Stimulated activated CD4-positive, alpha-beta T cell treated with anti-CD3 and anti-CD28 coated beads, Interleukin-2, amount 100 ng/mL, for 4 hours (primary cell): Measurements from ENCODE around the gene PTPRG.

ENCODE experiments used
- DNase-seq: peaks from one replicate; pipeline ENCODE4 v3.0.0-alpha.2; 2020; ENCODE audit warnings: low read depth

Gene PTPRG

DNA sequence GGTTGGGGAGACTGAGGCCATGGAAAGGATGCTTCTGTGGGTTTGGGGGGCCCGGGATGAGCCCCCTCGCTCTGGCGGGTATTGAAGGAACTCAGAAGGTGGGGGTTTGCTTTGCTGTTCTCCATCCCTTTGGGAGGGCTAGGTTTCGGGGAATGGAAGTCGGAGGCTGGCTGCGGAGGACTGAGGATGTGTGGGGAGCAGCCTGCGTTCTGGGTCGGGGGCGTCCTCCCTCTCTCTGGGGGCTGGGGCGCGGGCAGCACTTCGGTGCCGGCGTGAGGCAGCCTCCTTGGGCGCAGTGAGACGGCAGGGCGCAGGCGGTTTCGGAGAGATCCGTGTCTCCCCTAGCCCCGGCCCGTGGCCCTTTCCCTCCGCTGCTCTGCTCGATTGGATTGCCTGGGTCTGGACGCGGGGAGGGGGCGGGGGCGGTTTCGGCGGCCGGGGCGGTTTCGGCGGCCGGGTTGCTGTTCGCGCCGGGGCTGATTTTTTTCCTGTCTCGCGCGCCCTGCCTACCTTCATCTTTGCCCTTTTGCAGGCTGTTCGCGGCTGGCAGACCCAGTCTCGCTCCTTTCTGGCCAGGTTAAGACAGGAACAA is 1.4 kb downstream of the PTPRG start:
- DNase-seq = no peak

DNA sequence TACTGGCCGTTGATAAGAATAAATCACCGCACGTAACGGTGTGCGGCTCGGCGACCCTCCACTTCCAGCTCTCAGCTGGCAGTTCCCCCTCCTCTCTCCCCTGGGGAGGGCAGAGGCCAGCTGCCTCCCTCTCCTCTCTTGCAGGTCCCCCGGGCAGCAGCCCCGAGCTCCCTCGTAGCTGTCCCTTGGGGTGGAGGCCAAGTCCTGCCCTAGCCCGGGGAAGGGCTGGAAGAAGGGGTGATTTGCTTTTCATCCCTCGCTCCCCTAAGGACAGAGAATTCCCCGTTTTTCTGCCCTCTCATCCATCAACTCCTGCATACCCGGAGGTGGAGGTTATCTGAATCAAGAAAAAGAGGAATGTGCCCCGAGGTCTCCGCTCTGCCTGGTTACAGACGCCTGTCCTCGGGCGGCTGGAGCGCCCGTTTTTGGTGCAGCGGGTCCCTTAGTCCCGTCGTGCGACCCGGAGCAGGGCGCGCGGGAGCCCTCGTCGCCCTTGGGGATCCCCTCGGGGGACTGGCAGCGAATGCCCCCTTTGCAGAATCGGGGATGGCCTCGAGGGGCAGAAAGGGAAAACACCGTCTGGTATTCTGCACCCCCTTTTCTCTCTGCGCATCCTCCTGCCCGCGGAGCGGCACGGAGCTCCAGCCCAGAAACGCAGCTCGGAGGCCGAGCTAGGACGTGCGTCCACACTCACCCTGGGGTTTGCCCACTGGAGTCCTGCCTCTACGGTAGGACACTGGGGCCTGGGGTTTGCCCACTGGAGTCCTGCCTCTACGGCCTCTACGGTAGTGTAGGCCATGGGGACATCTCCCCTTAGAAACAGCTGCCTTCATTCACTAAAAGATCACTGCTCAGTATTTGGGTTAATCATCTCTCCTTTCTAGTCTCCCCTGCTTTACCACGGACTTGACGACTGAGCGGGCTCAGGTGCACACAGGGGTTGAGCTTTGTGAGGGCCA is 2.2 kb downstream of the PTPRG start:
- DNase-seq = no peak

DNA sequence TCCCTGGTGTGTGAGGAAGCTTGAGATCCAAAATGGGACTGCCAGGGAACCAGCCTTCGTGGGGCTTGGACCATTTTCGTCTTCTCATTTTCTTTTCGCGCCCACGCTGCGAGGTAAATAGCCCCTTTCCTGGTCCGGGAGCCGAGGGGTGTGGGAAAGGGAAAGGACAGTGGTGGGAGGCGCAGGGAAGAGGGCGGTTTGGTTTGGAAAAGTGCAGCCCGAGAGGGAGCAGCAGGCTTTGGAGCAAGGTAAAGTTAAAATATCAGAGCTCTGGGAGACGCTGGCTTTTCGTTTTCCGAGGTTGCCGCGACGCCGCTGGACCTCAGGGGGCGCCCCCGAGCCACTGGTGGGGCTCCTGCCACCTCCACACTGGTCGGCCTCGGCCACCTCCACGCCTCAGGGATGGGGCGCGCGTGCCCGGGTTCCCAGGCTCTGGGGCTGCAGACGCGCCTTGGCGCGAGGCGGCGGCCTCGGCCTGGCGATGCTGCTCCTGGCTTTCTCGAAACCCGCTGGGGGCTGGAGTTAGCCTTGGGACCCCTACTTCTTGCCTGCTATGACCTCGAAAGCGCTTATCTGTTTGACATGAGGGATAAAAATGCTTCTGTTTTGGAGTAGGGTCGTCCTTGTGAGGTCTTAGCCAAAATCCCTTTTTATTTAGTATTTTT is 3.2 kb downstream of the PTPRG start:
- no peak for DNase-seq

DNA sequence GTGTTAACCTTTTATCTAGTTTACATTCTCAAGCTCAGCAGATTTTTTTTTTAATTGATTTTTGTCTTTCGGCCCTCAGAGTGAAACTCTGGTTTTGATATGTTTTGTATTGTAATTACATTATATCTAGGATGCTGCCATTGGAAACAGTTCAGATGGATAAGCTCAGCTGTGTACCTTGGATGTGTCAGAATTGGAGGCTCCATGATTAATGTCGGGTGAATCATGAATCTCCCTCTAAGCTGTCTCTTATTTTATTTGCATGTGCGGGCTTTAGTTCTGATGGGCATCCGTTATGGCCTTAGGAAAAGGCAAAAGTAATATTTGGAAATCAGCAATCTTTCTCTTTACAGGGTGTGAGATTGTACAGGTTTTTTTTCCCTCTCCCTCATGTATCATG is 4.2 kb downstream of the PTPRG start:
- DNase-seq = no peak

DNA sequence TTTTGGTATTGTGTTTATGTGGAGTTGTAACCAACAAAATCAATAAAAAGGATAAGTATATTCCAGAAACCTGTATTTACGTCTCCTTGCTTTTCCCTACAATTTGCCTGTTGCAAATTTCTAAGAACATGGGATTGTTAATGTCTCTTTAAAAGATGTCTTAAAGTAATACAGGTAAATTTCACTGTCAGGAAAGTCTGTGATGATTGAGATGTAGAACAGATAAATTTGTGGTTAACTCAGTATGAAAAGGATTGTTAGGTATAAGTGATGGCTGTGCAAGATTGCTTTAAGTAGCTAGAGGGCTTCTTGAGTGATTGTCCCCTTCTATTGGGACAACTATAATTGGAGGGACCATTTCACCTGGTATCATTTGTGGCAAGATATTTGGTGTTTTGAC is 6.8 kb downstream of the PTPRG start:
- no peak for DNase-seq

DNA sequence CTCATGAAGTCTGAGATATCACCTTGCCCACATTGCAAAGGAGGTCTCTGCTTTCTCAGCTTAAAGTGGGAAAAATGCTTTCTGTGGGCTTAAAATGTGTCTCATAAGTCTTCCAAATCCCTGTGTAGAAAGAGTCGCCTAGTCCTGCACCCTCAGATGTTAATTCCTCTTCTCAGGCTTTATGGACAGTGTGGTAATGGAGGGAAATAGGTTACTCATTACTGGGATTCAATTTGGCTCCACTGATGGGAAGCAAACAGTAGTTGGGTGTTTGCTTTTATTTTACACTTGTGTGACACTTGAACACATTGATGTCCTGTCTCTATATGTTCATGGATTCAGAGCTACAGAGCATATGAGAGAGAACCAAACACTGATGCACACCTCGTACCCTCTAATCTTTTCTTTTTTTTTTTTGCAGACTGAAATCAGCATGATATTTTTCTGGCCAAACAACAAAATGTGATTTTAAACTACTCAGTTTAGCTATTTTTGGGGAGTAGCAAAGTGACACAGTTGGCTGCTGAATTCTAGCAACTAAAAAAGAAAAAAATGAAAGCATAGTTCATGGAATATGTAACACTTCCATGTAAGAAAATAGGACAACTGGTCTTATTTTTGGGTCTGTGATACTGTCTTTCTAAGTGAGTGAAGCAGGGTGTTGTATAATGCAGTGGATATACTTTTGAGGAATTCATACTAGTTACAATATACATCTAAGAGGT is 8.6 kb downstream of the PTPRG start:
- DNase-seq = no peak

DNA sequence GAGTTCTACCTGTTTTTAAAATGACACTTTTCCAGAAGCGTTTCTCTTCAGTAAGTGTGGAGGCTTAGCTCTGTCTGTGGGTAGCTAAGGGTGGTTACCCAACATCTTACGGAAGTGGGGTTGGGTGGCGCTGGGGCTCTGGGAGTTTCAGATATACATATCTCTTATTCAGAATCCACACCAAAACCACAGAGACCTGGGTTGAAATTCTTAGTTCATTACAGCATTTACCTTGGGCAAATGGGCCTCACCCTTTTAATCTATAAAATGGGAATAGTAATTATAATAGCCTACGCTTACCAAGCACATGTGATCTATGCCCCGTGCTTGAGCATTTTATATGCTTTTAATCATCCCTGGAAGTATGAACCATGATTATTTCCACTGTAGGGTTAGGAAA is 9.4 kb downstream of the PTPRG start:
- no peak for DNase-seq

DNA sequence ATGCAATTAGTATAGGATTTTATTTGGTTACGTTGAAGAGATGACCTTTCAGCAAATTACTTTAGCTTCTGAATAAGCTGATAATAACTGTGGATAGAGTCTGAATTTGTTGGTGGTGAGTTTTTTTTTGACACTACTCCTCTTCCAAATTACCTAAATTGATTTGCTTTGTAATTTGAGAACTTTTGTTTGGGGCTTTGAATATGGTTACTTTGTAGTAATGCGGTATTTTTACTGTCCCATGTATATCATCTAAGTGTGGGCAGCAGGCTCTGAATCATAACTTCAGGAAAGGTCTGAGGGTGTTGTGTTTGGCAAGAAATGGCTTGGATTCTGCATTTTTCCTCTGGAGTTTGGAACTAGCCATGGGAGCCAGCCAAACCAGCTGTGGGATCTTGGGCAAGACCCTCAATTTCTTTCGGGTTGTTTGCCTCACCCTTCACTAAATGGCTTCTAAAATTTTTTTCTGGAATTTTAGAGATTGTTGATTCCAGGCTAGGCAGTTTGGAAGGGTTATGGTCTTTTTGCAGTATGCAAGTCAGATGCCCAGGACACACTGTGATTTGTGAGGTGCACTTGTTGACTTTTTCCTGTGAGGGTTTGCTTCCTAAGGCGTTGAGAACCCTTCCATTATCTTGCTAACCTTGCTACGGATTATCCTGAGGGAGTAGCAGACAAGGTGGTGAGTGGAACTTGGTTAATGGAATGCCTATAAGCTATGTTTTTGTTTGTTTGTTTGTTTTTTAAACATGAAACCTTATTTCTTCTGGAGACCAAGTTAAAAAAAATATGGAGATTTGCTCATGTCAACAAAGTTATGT is 10.4 kb downstream of the PTPRG start:
- DNase-seq = no peak

DNA sequence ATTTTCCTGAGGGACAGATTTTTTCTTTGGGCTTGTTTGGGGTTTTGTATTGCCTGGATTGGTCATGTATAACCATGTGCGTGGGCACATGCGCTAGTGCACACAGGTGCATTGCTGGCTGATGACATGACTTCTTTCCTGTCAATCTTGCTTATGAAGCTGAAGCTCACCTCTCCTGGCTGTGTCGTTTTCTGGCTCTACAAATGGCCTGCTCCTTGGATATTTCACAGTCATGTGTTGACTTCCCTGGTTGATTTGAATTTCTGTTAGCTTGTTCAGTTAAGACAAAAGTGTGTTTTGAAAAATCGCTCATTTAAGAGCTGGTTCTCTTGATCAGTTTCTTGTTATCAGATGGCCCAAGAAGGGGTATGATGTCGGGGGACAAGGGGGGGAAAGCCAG is 11.5 kb downstream of the PTPRG start:
- no peak for DNase-seq

DNA sequence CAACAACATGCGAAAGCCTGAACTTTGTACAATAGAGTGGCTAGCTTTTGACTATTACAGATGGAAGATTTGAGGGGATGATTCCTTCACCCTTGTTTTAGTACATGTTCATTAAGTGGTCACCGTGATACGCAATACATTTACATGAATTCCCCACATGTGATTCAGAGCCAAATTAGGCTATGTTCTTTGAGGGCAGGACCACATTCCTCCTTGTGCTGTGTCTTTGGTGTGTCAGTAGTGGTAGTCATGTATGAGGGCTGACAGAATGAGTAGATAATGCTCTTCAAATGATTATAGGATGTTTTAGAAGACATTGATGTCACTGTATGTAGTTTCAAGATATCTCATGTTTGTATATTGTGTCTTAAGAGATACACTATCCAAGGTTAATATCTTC is 12.1 kb downstream of the PTPRG start:
- DNase-seq = no peak

DNA sequence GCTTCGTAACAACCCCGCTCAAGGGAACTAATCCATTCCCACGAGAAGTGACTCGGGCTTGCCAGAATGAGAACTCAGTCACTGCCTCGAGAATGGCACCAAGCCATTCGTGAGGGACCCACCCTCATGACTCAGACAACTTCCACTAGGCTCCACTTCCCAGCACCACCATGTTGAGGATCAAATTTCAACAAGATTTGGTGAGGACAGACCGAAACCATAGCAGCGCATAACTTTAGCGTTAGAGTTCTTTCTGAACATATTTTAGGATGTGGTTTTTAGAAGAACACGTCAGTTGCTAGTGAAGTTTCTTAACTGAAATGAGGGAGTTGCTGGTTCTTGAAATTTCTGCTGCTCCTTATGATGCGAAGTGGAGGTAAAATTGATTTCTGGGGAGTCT is 13.5 kb downstream of the PTPRG start:
- DNase-seq = no peak

DNA sequence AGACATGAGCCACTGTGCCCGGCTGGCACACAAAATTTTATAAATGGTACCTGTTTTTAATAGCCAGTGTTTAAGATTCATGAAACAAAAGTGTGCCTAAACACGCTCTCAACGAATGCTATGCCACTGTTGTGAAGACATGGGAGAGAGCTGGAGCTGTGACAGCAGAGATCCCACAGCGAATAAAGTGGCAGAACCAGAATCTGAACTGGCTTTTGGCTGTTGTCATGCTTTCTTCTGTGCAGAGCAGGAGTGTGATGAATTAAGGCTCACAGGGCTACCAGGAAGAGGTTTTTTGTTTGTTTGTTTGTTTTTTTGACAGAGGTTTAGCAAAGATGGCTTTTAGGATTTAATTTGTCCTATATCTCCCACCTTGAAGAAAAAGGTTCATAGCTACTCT is 14.5 kb downstream of the PTPRG start:
- no peak for DNase-seq

DNA sequence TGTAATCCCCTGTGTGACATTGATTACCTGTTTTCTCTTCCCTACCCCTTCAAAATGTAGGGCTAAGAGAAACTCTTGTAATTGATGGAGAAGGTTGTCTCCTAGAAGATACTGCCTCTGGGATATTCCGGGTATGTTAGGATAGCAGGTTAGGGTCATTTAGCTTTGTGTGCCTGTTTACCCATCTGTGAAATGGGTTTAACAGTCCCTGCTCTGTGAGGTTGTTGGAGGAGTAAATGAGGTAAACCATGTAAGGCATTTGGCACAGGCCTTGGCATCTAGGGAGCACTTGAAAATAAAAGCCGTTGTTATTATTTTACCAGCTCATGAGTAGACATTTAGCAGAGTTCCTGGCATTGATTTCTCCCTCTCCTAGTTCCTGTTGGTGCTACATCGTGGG is 16.4 kb downstream of the PTPRG start:
- DNase-seq = no peak

DNA sequence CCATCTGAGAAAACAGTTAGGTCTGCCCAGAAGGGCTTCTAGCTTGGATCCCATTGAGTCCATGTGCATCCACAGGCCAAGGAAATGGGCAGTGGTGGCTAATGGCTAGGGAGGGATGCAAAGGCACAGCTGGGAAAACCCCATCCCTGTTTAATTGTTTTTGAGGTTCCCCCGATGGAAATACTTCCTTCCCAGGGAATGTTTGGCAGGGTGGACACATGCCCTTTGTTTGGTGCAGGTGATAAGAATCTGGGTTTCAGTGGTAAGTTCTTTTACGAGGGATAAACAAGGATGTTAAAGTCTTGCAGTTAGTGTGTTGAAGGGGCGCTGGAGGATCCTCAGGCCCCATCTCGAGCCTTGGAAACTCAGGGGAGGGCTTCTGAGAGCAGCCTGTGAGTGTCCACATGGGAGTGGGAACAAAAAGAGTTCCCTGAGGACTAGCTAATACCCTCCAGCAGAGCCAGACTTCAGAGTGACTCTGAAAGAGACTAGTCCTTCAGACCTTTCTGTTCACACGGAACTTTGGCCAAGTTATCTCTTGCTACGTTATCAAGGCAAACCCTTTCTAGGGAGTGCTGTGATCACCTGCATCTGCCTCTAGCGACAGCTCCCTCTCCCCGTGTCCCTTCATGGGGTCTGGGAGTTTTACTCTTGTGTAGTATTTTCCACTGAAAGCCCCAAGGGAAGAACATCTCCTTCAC is 17.4 kb downstream of the PTPRG start:
- no peak for DNase-seq

DNA sequence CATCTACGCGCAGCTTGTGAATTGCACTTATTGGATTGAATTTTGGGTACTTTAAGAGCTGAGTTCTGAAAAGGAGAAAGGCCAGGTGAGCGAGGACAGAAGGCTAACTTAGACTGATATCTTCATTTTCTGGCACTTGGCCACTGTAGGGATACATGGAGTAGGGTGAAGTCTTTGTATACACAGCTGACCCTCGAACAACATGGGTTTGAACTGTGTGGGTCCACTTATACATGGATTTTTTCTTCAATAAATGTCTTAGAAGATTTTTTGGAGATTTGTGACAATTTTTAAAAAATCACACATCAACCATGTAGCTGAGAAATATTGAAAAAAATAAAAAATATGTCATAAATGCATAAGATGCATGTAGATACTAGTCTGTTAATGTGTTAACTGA is 18.3 kb downstream of the PTPRG start:
- no peak for DNase-seq

DNA sequence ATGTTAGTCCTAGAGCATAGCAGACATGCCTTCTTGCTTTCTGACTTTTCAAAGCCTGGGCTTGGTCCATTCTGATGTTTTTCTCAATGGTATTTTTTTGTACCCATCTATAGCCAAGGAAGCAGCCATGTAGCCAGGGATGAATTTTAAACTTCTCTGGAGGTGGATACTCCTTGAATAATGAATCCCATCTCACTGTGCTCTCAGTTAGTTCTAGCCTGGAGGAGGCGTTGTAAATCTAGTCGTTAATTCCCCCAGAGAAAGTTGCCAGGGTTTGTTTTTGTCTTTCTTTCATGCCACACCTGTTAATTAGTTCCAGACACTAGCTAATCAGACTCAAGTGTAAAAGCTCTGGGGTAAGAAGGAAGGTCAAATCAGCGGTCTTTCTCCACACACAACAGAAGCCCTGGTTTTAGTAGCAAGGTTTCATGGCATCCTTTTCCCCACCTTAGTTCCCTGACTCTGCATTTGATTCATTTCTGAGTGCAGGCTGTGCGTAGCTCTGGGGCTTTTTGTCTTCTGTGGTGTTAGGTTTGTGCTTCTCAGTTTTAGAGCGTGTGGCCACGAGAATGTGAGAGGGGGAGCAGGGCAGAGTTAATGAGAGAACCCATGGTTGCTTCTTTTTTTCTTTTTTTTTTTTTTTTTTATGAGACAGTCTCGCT is 19.7 kb downstream of the PTPRG start:
- DNase-seq = no peak

DNA sequence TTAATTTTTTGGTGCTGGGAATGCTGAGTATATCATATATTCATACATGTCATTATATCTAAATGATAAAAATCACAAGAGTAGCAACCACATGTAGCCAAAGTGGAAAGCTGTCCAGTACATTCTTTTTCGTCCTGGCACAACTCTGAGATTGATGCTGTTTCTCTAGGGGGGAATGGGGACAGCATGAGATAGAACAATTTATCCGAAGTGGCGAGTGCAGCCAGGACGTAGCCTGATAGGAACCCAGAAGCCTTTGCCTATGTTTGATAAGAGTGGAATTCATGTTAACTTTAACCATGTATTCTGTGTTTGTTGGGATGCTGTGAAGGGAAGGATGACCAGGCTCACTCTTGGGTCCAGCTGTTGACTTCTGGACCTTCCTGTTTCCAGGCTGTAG is 20.9 kb downstream of the PTPRG start:
- DNase-seq = no peak

DNA sequence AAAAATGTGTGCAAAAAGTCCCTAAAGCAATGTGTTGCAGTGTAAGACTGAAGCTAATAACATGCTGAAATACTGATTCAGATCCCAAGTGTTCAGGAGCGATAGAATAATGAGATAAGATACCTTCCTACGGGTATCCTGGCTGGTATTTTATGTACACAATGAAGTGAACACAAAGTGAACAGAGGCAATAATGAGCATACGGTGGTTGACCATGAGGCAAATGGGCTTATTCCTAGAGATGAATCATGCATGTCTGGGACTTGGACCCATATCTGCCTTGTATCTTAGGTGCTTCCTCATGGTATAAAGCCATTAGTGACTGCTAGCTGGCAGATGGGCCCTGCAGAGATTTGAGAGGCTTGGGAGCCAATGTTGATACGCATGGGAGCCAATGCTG is 21.5 kb downstream of the PTPRG start:
- no peak for DNase-seq

DNA sequence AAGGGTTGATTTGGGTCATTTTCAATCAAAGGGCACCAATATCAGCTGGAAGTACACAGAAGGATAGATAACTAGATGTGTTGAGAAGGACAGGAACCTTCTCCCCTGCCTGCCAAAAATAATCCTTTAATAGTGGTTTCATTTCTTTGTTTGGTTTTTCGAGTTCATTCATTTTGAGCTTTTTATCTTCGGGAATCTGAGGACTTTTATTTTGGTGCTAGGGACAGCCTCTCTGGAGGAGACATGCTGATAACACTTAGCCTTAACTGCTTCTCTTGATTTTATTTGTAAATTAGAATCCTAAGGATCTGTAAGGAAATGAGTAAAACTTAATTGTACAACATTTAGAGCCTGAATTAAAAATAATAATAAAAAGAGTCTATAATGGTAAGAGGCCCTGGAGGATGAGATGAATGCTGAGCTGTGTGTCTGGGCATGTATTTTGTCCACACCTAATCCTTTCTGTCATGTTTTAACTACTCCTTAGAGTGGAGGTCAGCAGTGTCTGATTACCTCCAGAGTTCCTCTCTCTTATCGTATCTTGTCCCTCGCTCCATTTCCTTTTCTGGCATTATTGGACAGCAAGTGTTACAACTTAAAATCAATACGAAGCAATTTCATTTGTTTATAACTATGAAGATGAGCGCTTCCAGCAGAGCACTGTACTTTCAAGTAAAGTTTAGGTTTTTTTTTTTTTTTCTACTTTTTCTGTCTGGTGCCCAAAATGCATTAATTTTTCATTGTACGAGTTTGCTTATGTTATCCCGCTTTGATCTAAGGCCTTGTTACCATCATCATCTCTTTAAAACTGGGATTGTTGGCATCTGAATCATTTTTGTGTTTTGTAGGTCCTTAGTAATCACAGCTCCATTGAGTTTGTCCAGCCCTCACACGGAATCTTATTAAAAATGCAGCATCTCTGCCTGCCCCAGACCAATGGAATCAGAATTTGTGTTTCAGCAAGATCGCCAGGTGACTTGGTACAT is 22.8 kb downstream of the PTPRG start:
- DNase-seq = no peak
